ENCODE data around the gene PRKG1. TPM values are rescaled to one million over a fixed set of nuclear protein-coding genes. Genes with fewer than 3 reads are reported as not detected.

PRKG1 gene
- total RNA-seq, 5 donors from 2014 or later (not counting 1 experiment from before 2014, with no cell fraction given): 0.03 to 0.26 (median 0.19) TPM; not detected in 1

- no peak overlapping the region for H3K4me3 ChIP-seq (ENCODE audit: control insufficient read depth in 1 of 2, extremely low read depth in 1 of 2, low read length in 1 of 2)
- POLR2A ChIA-PET: no interaction called here
- Mint-ChIP-seq H3K4me1 (no peaks in the 10 kb centered on the region), H3K9me3 (no peaks in the 10 kb centered on the region), H3K36me3 (no peaks in the 10 kb centered on the region), H3K27me3 (peaks cover 0 to 4% of the 10 kb centered on the region in 2 donors), H3K4me3 (no peak overlapping the region), H3K27ac (no peak overlapping the region)
- DNase-seq (no peak), ATAC-seq (replicated peaks in 1 of 4) (no peak)
- no peaks in the 10 kb centered on the region for H3K4me1 ChIP-seq (ENCODE audit: control insufficient read depth in 1 of 2, extremely low read depth in 1 of 2, insufficient read depth in 2 of 2, low read length in 2 of 2)
- H3K9me3 ChIP-seq: no peaks in the 10 kb centered on the region
- H3K27ac ChIP-seq (ENCODE audit: low read length): no peak overlapping the region
- no peaks in the 10 kb centered on the region for H3K36me3 ChIP-seq (ENCODE audit: control insufficient read depth in 2 of 2, extremely low read depth in 1 of 2, insufficient read depth in 1 of 2, low read length in 1 of 2)
- CTCF ChIA-PET: no interaction called here
- no CpG with 5 or more reads among the region's 1 CpG for WGBS (ENCODE audit: insufficient coverage)
- H3K27me3 ChIP-seq (replicated peaks in 1 of 2; ENCODE audit: control insufficient read depth in 2 of 2, extremely low read depth in 1 of 2, insufficient read depth in 2 of 2, low read length in 1 of 2): no peaks in the 10 kb centered on the region
Measured at GRCh38 chr10:51951601-51952000, 877.3 kb downstream of the PRKG1 start.

GRCh38 chr10:51952056-51952455 lies 877.8 kb downstream of the PRKG1 start:
- 75% methylated on average over 1 of the region's 1 CpG for WGBS (ENCODE audit: insufficient coverage)
- Histone ChIP-seq H3K4me1 (ENCODE audit: control insufficient read depth in 1 of 2, extremely low read depth in 1 of 2, insufficient read depth in 2 of 2, low read length in 2 of 2) (no peaks in the 10 kb centered on the region), H3K36me3 (ENCODE audit: control insufficient read depth in 2 of 2, extremely low read depth in 1 of 2, insufficient read depth in 1 of 2, low read length in 1 of 2) (no peaks in the 10 kb centered on the region), H3K27me3 (replicated peaks in 1 of 2; ENCODE audit: control insufficient read depth in 2 of 2, extremely low read depth in 1 of 2, insufficient read depth in 2 of 2, low read length in 1 of 2) (no peaks in the 10 kb centered on the region), H3K9me3 (no peaks in the 10 kb centered on the region), H3K4me3 (ENCODE audit: control insufficient read depth in 1 of 2, extremely low read depth in 1 of 2, low read length in 1 of 2) (no peak overlapping the region), H3K27ac (ENCODE audit: low read length) (no peak overlapping the region)
- ATAC-seq (replicated peaks in 1 of 4): no peak
- Mint-ChIP-seq H3K4me3 (no peak overlapping the region), H3K27me3 (peaks cover 0 to 4% of the 10 kb centered on the region in 2 donors), H3K4me1 (no peaks in the 10 kb centered on the region), H3K27ac (no peak overlapping the region), H3K9me3 (no peaks in the 10 kb centered on the region), H3K36me3 (no peaks in the 10 kb centered on the region)
- DNase-seq: no peak
- ChIA-PET CTCF (no interaction called here), POLR2A (no interaction called here)

- H3K9me3 Mint-ChIP-seq: no peaks in the 10 kb centered on the region
- no peaks in the 10 kb centered on the region for H3K36me3 Mint-ChIP-seq
- Histone ChIP-seq H3K4me1 (ENCODE audit: control insufficient read depth in 1 of 2, extremely low read depth in 1 of 2, insufficient read depth in 2 of 2, low read length in 2 of 2) (no peaks in the 10 kb centered on the region), H3K27me3 (replicated peaks in 1 of 2; ENCODE audit: control insufficient read depth in 2 of 2, extremely low read depth in 1 of 2, insufficient read depth in 2 of 2, low read length in 1 of 2) (peaks cover 0 to 2% of the 10 kb centered on the region in 2 experiments), H3K36me3 (ENCODE audit: control insufficient read depth in 2 of 2, extremely low read depth in 1 of 2, insufficient read depth in 1 of 2, low read length in 1 of 2) (no peaks in the 10 kb centered on the region), H3K4me3 (ENCODE audit: control insufficient read depth in 1 of 2, extremely low read depth in 1 of 2, low read length in 1 of 2) (no peak overlapping the region), H3K9me3 (no peaks in the 10 kb centered on the region), H3K27ac (ENCODE audit: low read length) (no peak overlapping the region)
- H3K27me3 Mint-ChIP-seq: peaks cover 4 to 6% of the 10 kb centered on the region in 2 donors
- ChIA-PET CTCF (interaction anchor here in 1 of 2 donors (0.7 to 0.9 kb wide), 2 partner anchors 9 to 566 kb away, joined by 3 to 4 read pairs; no protein-coding TSS in a partner anchor), POLR2A (no interaction called here)
- ATAC-seq (replicated peaks in 1 of 4) (no peak), DNase-seq (no peak)
- no CpG with 5 or more reads among the region's 2 CpGs for WGBS (ENCODE audit: insufficient coverage)
- H3K4me1 Mint-ChIP-seq: no peaks in the 10 kb centered on the region
- H3K4me3 Mint-ChIP-seq: no peak overlapping the region
- no peak overlapping the region for H3K27ac Mint-ChIP-seq
Measured at GRCh38 chr10:51955696-51956095, 881.4 kb downstream of the PRKG1 start.

- no peak overlapping the region for H3K4me3 Mint-ChIP-seq
- H3K36me3 Mint-ChIP-seq: no peaks in the 10 kb centered on the region
- DNase-seq (no peak), ATAC-seq (replicated peaks in 1 of 4) (no peak)
- H3K4me1 Mint-ChIP-seq: no peaks in the 10 kb centered on the region
- no peak overlapping the region for H3K27ac Mint-ChIP-seq
- no peaks in the 10 kb centered on the region for H3K4me1 ChIP-seq (ENCODE audit: control insufficient read depth in 1 of 2, extremely low read depth in 1 of 2, insufficient read depth in 2 of 2, low read length in 2 of 2)
- no peaks in the 10 kb centered on the region for H3K36me3 ChIP-seq (ENCODE audit: control insufficient read depth in 2 of 2, extremely low read depth in 1 of 2, insufficient read depth in 1 of 2, low read length in 1 of 2)
- ChIA-PET POLR2A (no interaction called here), CTCF (no interaction called here)
- H3K9me3 Mint-ChIP-seq: no peaks in the 10 kb centered on the region
- H3K9me3 ChIP-seq: no peaks in the 10 kb centered on the region
- H3K4me3 ChIP-seq (ENCODE audit: control insufficient read depth in 1 of 2, extremely low read depth in 1 of 2, low read length in 1 of 2): no peak overlapping the region
- H3K27me3 ChIP-seq (replicated peaks in 1 of 2; ENCODE audit: control insufficient read depth in 2 of 2, extremely low read depth in 1 of 2, insufficient read depth in 2 of 2, low read length in 1 of 2): peaks cover 0 to 2% of the 10 kb centered on the region in 2 experiments
- peaks cover 4 to 6% of the 10 kb centered on the region in 2 donors for H3K27me3 Mint-ChIP-seq
- no peak overlapping the region for H3K27ac ChIP-seq (ENCODE audit: low read length)
Measured at GRCh38 chr10:51956822-51957221, 882.5 kb downstream of the PRKG1 start.

- Histone ChIP-seq H3K36me3 (ENCODE audit: control insufficient read depth in 2 of 2, extremely low read depth in 1 of 2, insufficient read depth in 1 of 2, low read length in 1 of 2) (no peaks in the 10 kb centered on the region), H3K9me3 (no peaks in the 10 kb centered on the region), H3K27me3 (replicated peaks in 1 of 2; ENCODE audit: control insufficient read depth in 2 of 2, extremely low read depth in 1 of 2, insufficient read depth in 2 of 2, low read length in 1 of 2) (peaks cover 0 to 2% of the 10 kb centered on the region in 2 experiments), H3K27ac (ENCODE audit: low read length) (no peak overlapping the region), H3K4me1 (ENCODE audit: control insufficient read depth in 1 of 2, extremely low read depth in 1 of 2, insufficient read depth in 2 of 2, low read length in 2 of 2) (no peaks in the 10 kb centered on the region), H3K4me3 (ENCODE audit: control insufficient read depth in 1 of 2, extremely low read depth in 1 of 2, low read length in 1 of 2) (no peak overlapping the region)
- 41% methylated on average over 7 of the region's 8 CpGs for WGBS (ENCODE audit: insufficient coverage)
- DNase-seq (peak in 1 of 35 experiments; percentile 41), ATAC-seq (replicated peaks in 1 of 4) (no peak)
- ChIA-PET CTCF (interaction anchor here (0.6 to 2.4 kb wide), 16 partner anchors 10 to 1220 kb away, joined by 3 to 12 read pairs (median 3); no protein-coding TSS in a partner anchor), POLR2A (no interaction called here)
- no peak overlapping the region for H3K4me3 Mint-ChIP-seq
- no peaks in the 10 kb centered on the region for H3K36me3 Mint-ChIP-seq
- H3K27ac Mint-ChIP-seq: no peak overlapping the region
- no peaks in the 10 kb centered on the region for H3K4me1 Mint-ChIP-seq
- peaks cover 12 to 18% of the 10 kb centered on the region in 2 donors for H3K27me3 Mint-ChIP-seq
- no peaks in the 10 kb centered on the region for H3K9me3 Mint-ChIP-seq
Measured at GRCh38 chr10:51960494-51960895, 886.2 kb downstream of the PRKG1 start.

GRCh38 chr10:51961401-51961800 lies 887.1 kb downstream of the PRKG1 start:
- H3K4me1 Mint-ChIP-seq: no peaks in the 10 kb centered on the region
- H3K4me3 Mint-ChIP-seq: no peak overlapping the region
- H3K9me3 ChIP-seq: no peaks in the 10 kb centered on the region
- no peaks in the 10 kb centered on the region for H3K9me3 Mint-ChIP-seq
- H3K4me3 ChIP-seq (ENCODE audit: control insufficient read depth in 1 of 2, extremely low read depth in 1 of 2, low read length in 1 of 2): no peak overlapping the region
- WGBS (ENCODE audit: insufficient coverage): no CpG with 5 or more reads among the region's 3 CpGs
- no peak for ATAC-seq (replicated peaks in 1 of 4)
- no peak for DNase-seq
- ChIA-PET CTCF (interaction anchor here (0.6 to 2.4 kb wide), 7 partner anchors 572 to 961 kb away, joined by 3 to 12 read pairs (median 4); no protein-coding TSS in a partner anchor), POLR2A (no interaction called here)
- no peak overlapping the region for H3K27ac ChIP-seq (ENCODE audit: low read length)
- H3K36me3 ChIP-seq (ENCODE audit: control insufficient read depth in 2 of 2, extremely low read depth in 1 of 2, insufficient read depth in 1 of 2, low read length in 1 of 2): no peaks in the 10 kb centered on the region
- H3K4me1 ChIP-seq (ENCODE audit: control insufficient read depth in 1 of 2, extremely low read depth in 1 of 2, insufficient read depth in 2 of 2, low read length in 2 of 2): no peaks in the 10 kb centered on the region
- peaks cover 0 to 2% of the 10 kb centered on the region in 2 experiments for H3K27me3 ChIP-seq (replicated peaks in 1 of 2; ENCODE audit: control insufficient read depth in 2 of 2, extremely low read depth in 1 of 2, insufficient read depth in 2 of 2, low read length in 1 of 2)
- peaks cover 12 to 18% of the 10 kb centered on the region in 2 donors for H3K27me3 Mint-ChIP-seq
- H3K27ac Mint-ChIP-seq: no peak overlapping the region
- no peaks in the 10 kb centered on the region for H3K36me3 Mint-ChIP-seq

GRCh38 chr10:51964630-51965029 lies 890.3 kb downstream of the PRKG1 start:
- Histone ChIP-seq H3K27ac (ENCODE audit: low read length) (no peak overlapping the region), H3K9me3 (no peaks in the 10 kb centered on the region), H3K27me3 (replicated peaks in 1 of 2; ENCODE audit: control insufficient read depth in 2 of 2, extremely low read depth in 1 of 2, insufficient read depth in 2 of 2, low read length in 1 of 2) (no peaks in the 10 kb centered on the region), H3K4me3 (ENCODE audit: control insufficient read depth in 1 of 2, extremely low read depth in 1 of 2, low read length in 1 of 2) (no peak overlapping the region), H3K4me1 (ENCODE audit: control insufficient read depth in 1 of 2, extremely low read depth in 1 of 2, insufficient read depth in 2 of 2, low read length in 2 of 2) (no peaks in the 10 kb centered on the region), H3K36me3 (ENCODE audit: control insufficient read depth in 2 of 2, extremely low read depth in 1 of 2, insufficient read depth in 1 of 2, low read length in 1 of 2) (no peaks in the 10 kb centered on the region)
- ChIA-PET POLR2A (no interaction called here), CTCF (interaction anchor here in 1 of 2 donors (0.6 kb wide), 1 partner anchor 9 kb away, joined by 3 read pairs; no protein-coding TSS in a partner anchor)
- Mint-ChIP-seq H3K4me3 (no peak overlapping the region), H3K27me3 (peaks cover 14 to 16% of the 10 kb centered on the region in 2 donors), H3K36me3 (no peaks in the 10 kb centered on the region), H3K27ac (no peak overlapping the region), H3K9me3 (peaks cover 0 to 3% (median 0%) of the 10 kb centered on the region in 3 donors), H3K4me1 (no peaks in the 10 kb centered on the region)
- no CpG with 5 or more reads among the region's 2 CpGs for WGBS (ENCODE audit: insufficient coverage)
- no peak for ATAC-seq (replicated peaks in 1 of 4)
- no peak for DNase-seq
